Hematopoietic multipotent progenitor cell (in vitro differentiated cells): ENCODE measurements around the gene FBXO11. TPM values are rescaled to one million over a fixed set of nuclear protein-coding genes. Genes with fewer than 3 reads are reported as not detected.

Experiments used
- DNase-seq, 3 donors: peaks; one replicate each; pipeline ENCODE4 v3.0.0-alpha.2; 2011 to 2015; ENCODE audit warnings: low read depth in 2 of 3, low spot score in 2 of 3
- small RNA-seq: library from RNA; depleted of rRNA; stranded (forward); fragments of <200 nt; gene quantifications from one replicate; pipeline ENCODE3, GENCODE V24; 2012
- total RNA-seq: library from RNA; depleted of rRNA; stranded (reverse); fragments of >200 nt; gene quantifications from one replicate; pipeline ENCODE4 v1.2.3, GENCODE V29; 2012

FBXO11 gene
- total RNA-seq, 1 donor, result 37.2 TPM

DNA sequence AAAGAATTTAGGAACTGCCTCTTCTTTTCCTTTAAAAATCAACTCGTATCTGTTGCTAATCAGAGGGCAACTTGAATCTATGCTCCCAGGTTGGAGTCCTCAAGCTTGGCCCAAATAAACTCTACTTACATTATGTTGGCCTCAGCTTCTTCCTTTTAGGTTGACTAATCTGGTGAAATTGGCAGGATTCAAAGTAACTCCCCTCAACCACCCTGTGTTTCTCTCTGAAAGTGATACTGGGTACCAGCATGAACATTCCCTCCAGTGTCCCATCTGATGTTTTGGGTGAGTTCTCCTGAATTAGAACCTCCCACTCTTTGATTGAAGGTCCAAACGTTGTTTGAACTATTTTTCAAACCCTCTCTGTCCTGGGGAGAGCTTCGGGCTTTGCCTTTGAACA, 164.7 kb downstream of the FBXO11 start:
- DNase-seq, result no peak

DNA sequence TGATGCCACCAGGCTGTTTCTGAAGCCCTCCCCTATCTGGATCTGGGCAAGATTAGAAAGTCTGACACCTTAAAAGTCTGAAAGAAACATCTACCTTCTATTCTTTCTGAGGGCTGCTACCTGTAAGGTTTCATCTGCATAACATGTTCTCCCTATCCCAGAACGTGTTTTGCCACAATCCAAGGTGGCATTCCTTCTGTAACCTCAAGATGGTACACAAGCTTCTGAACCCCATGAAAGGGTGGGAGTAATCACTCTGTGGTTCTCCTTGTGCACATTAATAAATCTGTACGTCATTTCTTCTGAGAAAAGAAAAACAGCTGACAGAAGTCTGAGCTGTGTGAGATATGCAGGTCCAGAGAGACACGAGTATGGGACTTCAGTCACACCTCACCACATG, 165.2 kb downstream of the FBXO11 start:
- no peak for DNase-seq

Small RNA genes within 50 kb of the gene (small RNA-seq; reads per million reads assigned to genes)
- not detected for gene RF00026
- gene RPL36AP15, result not detected

Other genes starting within 250 kb of the FBXO11 start
- 71.9 TPM for gene MSH6, start 123.4 kb downstream of the FBXO11 start, total RNA-seq